Stimulated activated CD8-positive, alpha-beta memory T cell treated with anti-CD3 and anti-CD28 coated beads, Interleukin-12 subunit alpha, Interleukin-12 subunit beta, amount 100 ng/mL, for 1 hour (primary cell): ENCODE results near the gene C5orf34.
"Not testable (repeated sequence)": the region's sequence is repeated elsewhere in the genome, so short reads cannot be mapped to it uniquely, and the experiment has no call there.

Source experiments
- DNase-seq: peaks from one replicate; pipeline ENCODE4 v3.0.0-alpha.2; 2020; ENCODE audit warnings: low read depth

Gene C5orf34, protein sequence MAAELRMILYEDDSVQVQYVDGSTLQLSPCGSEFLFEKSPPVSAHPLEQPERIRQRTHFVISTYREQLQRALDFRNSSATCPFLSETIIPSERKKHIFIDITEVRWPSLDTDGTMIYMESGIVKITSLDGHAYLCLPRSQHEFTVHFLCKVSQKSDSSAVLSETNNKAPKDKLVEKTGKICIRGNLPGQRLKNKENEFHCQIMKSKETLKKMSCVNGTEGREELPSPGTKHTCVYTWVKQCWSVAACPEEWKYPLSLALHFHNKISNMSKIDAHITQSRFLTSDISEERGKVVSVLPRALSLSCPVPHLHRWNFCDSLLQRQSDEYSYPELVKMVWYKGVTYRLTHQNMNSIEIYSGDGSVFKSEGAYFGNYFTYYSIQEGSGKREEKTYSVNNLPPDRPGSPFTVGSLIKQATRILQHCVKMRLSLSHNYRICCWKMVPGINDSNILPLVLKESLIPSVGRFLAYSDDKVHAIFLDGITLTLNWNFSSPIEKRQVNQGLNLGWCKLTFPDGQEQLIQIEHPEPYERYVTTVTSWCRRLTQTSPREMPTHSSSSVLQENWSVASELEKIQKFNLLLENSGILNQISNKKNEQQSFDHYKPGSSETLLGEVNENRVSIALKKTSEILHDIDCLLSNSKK

DNA sequence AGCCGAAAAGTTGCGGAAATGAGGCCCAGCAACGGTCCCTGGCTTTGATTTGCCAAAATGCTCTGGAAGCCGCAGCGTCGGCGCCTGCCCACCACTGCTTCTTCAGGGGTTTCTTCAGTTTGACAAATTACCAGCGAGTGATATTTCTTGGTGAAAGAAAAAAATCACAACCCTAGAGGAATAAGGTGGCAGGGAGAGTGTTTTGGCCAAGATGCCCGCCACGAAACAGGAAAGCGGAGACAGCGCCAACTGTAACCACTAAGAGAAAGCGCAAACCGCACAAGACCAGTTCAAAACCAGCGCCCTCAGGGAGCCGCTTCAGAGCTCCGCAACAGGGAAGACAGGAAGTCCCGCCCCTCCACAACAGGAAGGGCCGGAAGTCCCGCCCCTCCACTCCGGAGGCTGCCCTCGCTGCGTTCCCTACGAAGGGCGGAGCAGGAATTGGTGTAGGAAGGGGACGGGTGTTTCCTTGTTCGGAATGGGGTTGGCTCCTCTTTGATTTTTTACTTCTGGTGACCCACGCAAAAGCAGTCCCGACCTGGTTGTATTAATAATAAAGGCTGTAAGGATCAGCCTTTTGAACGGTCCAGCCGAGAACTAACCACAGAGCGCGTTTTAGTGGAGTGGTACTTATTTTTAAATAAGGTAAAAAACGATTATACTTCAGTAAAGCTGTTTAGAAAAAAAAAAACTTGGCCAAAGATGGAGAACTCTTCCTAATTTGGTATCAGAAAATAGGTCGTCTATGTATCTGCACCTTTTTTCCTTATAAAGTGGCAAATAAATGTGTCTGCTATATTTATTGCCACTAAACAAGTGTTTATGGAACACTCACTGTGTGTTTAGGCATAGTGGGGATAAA, at the start of gene C5orf34:
Gene C5orf34 (minus strand): TSS at position 333 of the 862 bp plus-strand sequence. CDS start 5,809 bp downstream, outside the sequence.
- DNase-seq, result peak; percentile 90

DNA sequence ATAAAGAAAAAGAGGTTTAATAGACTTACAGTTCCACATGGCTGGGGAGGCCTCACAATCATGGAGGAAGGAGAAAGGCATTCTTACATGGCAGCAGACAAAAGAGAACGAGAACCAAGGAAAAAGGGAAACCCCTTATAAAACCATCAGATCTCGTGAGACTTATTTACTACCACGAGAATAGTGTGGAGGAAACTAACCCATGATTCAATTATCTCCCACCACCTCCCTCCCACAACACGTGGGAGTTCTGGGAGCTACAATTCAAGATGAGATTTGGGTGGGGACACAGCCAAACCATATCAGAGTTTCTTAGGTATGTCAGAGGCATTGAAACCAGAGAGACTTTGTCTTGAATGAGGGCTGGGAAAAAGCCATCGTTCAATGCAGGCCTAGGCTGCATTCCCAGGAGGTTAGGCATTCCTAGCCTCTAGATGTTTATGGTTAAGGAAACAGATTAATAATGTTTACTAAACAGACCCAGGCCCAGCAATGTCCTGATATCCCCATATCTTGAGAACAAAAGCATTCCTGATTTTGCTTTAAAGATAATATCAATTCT, 49.4 kb upstream of the C5orf34 start:
- DNase-seq, result no peak

DNA sequence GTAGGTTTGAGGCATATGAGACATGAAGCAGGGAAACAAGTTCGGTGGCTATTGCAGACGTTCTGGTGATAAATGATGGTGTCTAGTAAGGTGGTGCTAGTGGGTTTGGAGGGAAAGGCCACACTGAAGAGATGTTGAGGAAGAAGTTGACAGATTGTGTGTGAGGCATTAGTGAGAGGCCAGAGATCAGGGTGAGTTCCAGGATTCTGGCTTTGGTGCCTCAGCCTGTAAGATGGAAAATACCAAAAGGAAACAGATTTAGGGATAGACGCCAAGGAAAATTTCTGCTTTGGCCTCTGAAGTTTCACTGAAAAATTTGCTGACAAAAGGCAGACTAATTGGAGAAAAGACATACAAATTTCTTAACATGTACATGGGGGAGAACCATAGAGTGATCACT, 48.4 kb upstream of the C5orf34 start:
- DNase-seq, result no peak

DNA sequence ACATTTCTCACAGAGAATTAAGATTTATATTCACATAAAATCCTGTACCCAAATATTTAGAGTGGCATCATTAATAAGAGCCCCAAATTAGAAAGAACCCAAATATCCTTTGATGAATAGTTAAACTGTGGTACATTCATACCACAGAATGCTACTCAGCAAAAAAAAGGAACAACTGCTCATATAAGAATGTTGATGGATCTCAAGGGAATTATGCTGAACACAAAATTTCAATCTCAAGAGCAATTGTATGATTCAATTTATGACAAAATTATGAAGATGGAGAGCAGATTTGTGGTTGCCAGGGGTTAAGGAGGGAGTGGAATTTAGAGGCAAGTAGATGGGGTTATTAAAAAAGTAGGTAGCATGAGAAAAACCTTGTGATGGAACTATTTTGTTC, 46.4 kb upstream of the C5orf34 start:
- no peak for DNase-seq

DNA sequence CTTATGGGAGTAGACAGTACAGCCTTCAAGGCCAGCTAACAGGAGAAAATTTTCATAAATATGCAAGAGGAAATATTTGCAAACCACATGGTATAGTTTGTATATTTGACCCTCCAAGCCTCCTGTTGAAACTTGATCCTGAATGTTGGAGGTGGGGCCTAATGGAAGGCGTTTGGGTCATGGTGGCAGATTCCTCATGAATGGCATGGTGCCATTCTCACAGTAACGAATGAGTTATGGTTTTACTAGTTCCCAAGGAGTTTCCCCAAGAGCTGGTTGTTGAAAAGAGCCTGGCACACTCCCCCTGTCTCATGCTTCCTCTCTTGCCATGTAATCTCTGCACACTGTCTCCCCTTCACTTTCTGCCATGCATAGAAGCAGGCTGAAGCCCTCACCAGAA, 45.2 kb upstream of the C5orf34 start:
- no peak for DNase-seq

DNA sequence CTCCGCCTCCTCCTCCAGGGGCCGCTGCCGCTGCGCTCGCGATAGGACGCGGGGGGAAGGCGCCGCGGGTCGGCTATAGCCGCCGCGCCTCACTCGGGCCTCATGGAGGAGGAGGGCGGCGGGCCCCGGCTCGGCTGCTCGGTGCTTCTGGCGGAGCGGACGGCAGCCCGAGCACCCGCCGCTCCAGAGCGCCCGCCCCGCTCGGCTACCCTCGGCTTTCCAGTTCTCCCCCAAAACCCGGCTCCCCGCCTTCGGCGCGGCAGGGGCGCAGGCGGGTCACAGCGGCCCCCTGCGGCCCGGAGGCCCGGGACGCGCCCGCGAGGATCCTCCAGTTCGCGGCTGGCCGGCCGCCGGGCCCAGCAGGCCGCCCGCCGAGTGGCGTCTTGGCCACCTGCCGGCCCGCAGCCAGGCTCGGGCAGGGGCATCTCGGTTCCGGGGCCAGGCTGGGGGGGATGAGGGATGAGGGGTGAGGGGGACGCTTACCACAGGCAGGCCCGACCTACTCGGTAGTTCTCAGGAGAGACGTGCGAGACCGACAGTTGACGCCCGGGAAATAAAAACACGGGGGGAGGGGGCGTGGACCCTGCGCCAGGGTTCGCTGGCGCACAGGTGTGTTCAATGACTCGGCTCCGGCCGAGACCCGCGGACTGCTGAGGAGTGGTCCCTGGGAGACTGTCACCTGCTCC, 42.1 kb upstream of the C5orf34 start, which contains the start of gene PAIP1:
Gene PAIP1 (minus strand): TSS at position 221 of the 686 bp plus-strand sequence. CDS start 231 bp downstream, outside the sequence.
- DNase-seq, result peak; percentile 64

DNA sequence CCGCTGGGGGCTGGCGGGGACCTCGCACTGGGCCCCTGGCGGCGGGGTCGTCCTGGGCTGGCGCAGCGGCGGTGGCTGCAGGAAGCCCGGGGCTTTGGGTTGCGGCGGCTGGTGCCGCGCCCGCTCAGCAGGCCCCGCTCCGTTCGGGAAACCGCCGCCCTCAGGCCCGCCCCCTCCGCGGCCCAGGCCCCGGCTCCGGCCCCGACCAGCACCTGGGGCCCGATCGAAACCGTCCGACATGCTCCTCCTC, 41.6 kb upstream of the C5orf34 start:
- DNase-seq, result not testable (repeated sequence)

DNA sequence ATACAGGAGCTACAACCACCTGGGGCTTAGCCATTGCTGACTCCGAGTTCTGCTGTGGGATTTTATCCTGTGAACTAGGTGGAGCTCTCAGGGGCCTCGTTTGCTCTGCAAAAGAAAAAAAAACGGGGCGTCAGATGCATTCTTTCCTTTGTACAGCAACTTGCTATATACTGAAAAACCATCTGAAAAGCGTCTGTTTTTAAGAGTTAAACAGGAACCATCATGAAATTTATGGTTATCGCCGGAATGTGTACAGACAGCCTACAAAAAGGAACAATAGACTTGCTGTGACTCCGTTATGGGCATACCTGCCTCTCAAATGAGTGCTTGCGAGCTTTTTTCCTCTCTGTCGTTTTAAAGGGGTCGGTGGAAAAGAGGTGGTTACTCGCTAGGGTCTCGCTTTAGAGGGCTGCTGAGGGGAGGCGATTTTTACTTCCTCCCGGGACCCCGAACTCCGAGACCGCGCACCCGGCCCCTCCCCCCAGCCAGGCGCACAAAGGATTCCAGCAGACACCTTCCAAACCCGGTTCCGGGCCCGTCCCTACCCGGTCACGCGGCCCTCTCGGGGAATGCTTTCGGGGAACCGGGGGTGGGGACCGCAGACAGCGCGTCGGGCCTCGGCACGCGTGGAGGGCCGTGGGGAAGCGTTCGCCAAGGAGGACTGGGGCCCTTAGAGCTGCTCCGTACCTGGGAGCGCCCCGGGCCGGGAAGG, 41.1 kb upstream of the C5orf34 start:
- DNase-seq, result peak; percentile 6

DNA sequence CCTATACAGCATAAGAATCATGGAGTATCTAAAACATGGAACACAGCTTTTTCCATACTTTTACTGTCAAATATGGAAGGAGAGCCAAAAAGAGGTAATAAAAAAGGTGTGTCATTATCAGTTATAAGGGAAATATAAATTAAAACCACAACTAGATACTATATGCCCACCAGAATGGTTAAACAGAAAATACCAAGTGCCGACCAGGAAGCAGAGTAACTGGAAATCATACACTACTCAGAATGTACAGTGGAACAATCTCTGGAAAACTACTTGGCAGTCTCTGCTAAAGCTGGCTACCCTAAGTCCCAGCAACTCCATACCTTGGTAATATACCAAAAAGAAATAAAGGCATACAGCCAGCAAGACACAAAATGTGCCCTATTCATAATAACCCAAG, 39.5 kb upstream of the C5orf34 start:
- no peak for DNase-seq

DNA sequence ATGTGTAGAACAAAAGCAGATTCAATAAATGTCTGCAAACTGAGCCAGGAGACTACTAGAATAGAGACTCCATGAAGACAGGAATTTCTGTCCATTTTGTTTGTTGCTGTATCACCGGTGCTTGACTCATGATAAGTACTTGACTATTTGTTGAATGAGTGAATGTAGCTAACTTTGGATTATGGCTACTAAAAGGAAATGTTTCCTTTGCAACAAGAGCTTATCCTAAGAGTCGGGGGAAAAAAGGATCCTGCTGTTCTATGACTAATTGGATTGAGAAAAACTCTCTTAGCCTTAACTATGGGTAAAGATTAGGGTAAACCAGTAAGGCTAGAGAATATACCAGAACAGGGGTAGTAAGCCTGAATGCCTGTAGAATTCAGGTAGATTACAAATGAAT, 38.4 kb upstream of the C5orf34 start:
- no peak for DNase-seq

DNA sequence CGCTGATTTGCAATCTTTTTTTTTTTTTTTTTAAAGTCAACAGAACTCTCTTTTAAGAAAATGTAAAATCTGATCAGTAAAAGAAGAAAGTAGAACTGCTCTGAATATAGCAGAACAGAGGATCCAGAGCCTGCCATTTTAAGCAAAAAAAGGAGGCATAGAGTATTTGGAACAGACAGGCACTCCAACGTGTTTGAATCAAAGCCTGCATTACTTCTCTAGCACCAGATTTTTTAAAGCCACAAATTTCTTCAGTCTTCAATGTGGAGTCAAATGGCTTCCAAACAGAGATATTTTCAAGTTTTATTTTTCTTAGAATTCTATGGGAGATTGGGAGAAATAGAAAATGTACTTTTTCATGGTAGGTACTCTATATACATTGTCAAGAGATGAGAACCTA, 36.8 kb upstream of the C5orf34 start:
- DNase-seq, result no peak

DNA sequence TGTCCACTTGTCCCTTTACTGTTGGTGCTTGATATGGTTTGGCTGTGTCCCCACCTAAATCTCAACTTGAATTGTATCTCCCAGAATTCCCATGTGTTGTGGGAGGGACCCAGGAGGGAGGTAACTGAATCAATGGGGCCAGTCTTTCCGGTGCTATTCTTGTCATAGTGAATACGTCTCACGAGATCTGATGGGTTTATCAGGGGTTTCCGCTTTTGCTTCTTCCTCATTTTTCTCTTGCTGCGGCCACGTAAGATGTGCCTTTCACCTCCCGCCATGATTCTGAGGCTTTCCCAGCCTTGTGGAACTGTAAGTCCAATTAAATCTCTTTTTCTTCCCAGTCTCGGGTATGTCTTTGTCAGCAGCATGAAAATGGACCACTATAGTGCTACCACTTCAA, 34.3 kb upstream of the C5orf34 start:
- not testable (repeated sequence) for DNase-seq

DNA sequence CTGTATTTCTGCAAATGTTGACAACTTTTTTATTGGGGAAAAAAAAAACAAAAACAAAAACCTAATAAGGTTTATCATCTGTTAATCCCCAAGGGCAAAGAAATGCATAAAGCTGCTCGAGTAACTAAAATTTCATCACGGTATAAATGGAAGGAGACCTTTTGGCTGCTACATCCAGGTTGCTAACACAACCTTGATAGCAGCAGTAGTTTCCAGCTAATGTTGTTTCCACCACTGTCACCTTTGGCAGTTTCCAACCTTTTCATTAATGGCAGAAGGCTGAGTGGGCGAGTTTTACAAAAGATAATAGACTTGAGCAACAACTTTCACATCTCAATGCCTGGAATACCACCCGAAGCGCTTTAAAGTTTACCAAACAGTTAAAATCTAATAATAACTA, 33.4 kb upstream of the C5orf34 start:
- DNase-seq, result no peak

DNA sequence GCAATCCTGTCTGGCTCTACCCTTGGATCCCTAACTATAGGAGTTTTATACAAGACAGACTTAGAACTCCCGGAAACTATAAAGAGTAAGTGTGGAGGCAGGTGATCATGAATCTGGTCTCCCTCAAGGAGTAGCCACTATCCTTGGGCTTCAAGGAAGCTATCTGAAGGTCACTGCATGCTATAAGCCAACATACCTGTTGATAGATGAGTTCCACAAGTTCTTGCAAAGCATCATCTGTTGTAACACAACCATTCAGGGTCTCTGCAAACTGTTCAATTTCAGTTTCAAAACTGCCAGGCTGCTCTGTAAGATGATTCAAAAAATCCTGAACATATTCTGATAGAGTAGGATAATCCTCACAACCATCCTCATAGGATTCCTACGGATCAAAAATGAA, 32.6 kb upstream of the C5orf34 start:
- no peak for DNase-seq

DNA sequence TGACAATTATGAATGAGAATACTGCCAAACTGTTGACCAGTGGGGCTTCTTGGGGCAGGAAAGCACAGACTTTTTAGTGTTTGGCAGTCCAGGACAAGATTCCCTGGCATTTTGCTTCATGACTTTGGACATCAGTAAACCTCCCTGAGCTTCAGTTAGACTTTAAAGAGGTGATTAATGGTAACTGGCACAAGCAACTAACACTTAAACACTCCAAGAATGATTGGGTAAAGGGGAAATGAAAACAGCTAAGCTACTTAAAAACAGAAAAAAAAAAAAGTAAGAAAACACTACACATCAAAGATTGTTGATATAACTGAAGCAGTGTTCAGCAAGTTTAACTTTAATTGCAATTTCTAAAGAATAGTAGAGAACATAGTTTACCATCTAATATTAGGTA, 28.5 kb upstream of the C5orf34 start:
- no peak for DNase-seq

DNA sequence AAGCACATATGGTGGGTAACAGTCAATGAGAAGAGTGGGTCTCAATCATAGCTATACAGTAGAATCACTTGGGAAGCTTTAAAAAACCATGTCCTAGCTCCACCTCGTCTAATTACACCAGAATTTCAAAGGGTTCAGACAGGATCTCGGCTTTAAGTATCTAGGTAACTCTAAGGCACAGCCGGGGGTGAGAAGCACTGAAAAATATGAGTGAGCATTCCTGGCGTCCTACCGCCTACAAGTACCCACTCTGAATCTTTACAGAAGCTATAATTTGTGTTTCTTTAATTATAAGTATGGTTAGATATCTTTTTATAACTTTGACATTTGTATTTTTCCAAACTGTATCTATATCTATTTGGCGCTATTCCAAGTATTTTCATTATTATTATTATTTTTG, 25.8 kb upstream of the C5orf34 start:
- DNase-seq, result no peak

DNA sequence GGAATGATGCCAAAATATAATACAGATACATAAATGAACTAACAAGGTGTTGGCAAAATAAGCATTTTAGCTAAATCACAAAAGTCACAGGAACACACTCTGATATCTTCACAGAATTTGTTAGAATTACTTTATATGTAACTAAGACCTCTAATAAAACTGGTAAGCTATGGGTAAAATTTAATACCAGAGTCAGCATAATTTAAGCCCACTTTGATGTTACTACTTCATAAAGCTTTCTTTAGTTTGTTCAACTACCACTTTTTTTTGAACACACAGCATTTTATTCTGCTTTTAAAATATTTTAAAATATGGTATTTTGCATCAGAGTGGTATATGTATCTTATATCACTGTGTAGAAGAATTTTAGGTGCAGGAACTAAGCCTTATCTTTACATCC, 22.0 kb upstream of the C5orf34 start:
- no peak for DNase-seq

DNA sequence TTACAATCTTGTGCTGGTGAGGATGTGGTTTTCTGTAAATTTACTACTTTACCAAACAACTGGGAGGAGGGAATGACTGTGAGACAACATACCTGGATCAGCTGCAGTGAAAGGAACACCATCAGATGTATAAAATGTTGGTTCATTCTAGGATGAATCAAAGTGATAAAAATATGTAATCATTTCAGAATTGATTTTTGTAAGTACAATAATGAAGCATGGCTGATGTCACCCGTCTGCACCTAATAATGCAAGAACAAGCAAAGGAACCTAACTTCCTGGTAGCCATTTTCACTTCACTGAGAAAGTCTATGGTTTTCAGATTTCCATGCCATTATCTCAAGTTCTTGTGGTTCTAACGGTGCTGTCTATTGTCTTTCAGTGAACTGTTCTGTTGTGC, 18.7 kb upstream of the C5orf34 start:
- no peak for DNase-seq

DNA sequence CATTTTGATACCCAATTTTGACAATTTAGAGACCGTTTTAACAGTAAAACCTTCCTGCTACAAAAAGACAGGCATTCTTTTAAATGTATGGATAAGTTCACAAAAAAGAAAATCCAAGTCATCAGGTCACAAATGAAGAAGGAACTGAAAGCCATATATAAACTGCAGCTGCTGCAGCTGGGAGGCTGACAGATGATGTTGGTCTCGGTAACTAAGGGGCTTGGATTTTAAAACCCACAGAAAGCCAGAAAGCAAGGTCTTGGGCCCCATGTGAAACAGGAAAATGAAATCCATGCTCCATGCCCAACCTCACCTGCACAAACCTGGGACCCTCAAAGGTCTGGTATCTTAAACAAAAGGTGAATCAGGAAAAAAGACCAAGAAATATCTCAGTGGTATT, 15.7 kb upstream of the C5orf34 start:
- DNase-seq, result no peak

DNA sequence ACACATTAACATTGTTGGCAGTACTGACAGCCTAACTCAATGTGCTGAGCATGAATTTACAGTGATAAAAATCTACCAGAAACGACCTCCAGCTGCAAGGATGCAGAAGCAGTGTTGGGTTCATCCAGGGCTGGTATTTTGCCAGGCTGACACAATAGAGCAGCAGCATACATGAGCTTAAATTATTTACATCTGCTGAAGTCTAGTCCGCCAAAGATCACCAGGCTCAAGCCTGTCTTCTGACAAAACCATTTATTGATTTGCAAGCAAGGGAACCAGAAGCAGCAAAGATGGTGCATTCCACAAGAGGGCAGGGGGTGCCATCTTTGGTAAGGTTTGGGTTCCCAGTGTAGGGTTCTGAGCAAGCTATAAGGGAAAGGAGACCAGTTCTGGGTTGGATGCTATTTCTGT, 8.7 kb upstream of the C5orf34 start:
- no peak for DNase-seq

DNA sequence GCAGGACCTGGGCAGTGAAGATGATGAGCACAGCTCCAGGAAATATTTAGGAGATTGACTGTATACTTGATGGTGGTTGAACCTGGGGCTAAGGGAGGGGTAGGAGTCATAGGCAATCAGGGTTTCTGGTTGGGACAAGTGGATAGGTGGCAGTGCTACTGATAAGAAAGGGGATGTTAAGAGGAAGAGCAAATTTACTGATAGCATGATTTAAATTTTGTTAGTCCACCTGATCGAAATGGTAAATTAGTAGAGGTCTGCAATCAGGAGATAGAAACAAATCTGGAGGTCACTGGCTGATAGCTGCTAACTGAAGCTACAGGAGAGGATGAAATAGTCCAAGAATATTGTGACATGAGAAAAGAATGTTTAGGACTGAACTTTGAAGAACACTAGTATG, 5.7 kb upstream of the C5orf34 start:
- no peak for DNase-seq
